Muscle of back (tissue), 11 donors: ENCODE data around the gene TLCD2. TPM values are rescaled to one million over a fixed set of nuclear protein-coding genes. Genes with fewer than 3 reads are reported as not detected.
"Not testable (repeated sequence)": the region's sequence is repeated elsewhere in the genome, so short reads cannot be mapped to it uniquely, and the experiment has no call there.

ENCODE experiments used
- DNase-seq, 3 donors: peaks; one replicate each; pipeline versions ENCODE4 v3.0.0 to v3.0.0-alpha.2; 2013
- polyA plus RNA-seq, 10 donors: library from polyadenylated mRNA; unstranded; fragments of 120-200 nt; gene quantifications; one replicate each; pipeline ENCODE4 v1.2.1, GENCODE V29; 2013; ENCODE audit not compliant: insufficient read length in 10 of 10

TLCD2 gene
- polyA plus RNA-seq, 10 donors = 3.9 to 11.3 (median 5.2) TPM

- DNase-seq = peak in 1 of 3 donors; percentile 60
Measured at GRCh38 chr17:1736348-1737281, 26.4 kb upstream of the TLCD2 start.

GRCh38 chr17:1735834-1736347 lies 25.7 kb upstream of the TLCD2 start:
- no peak for DNase-seq

GRCh38 chr17:1735418-1735817 lies 25.2 kb upstream of the TLCD2 start:
- no peak for DNase-seq

GRCh38 chr17:1733759-1734158 lies 23.6 kb upstream of the TLCD2 start:
- no peak for DNase-seq

GRCh38 chr17:1732833-1733321 lies 22.7 kb upstream of the TLCD2 start:
- no peak for DNase-seq

GRCh38 chr17:1732241-1732832 lies 22.2 kb upstream of the TLCD2 start:
- DNase-seq = no peak

GRCh38 chr17:1731194-1731506 lies 21.0 kb upstream of the TLCD2 start:
- no peak for DNase-seq

- peak; percentile 78 to 92 (median 89) for DNase-seq
Measured at GRCh38 chr17:1730326-1731193, 20.4 kb upstream of the TLCD2 start.

- no peak for DNase-seq
Measured at GRCh38 chr17:1729966-1730325, 19.8 kb upstream of the TLCD2 start.

GRCh38 chr17:1727876-1728630 lies 17.9 kb upstream of the TLCD2 start:
- DNase-seq = no peak

GRCh38 chr17:1727258-1727789 lies 17.1 kb upstream of the TLCD2 start:
- DNase-seq = no peak

GRCh38 chr17:1726626-1727257 lies 16.6 kb upstream of the TLCD2 start:
- no peak for DNase-seq

GRCh38 chr17:1725642-1726511 lies 15.7 kb upstream of the TLCD2 start:
- no peak for DNase-seq

- peak in 1 of 3 donors; percentile 59 for DNase-seq
Measured at GRCh38 chr17:1724869-1725641, 14.9 kb upstream of the TLCD2 start.

GRCh38 chr17:1724351-1724868 lies 14.2 kb upstream of the TLCD2 start, which contains the start of gene WDR81:
TSS of gene WDR81 (plus strand) at chr17:1724704. CDS start at chr17:1724960, 256 bp downstream.
- DNase-seq = peak; percentile 84 to 95 (median 93)

- DNase-seq = not testable (repeated sequence)
Measured at GRCh38 chr17:1722022-1722421, 11.8 kb upstream of the TLCD2 start.

GRCh38 chr17:1720856-1721386 lies 10.7 kb upstream of the TLCD2 start:
- peak in 1 of 3 donors; percentile 72 for DNase-seq
